ENCODE results near the gene MLC1. TPM values are rescaled to one million over a fixed set of nuclear protein-coding genes. Genes with fewer than 3 reads are reported as not detected.

MLC1 gene
- total RNA-seq, 1 donor from 2014 or later: 0.32 TPM

DNA sequence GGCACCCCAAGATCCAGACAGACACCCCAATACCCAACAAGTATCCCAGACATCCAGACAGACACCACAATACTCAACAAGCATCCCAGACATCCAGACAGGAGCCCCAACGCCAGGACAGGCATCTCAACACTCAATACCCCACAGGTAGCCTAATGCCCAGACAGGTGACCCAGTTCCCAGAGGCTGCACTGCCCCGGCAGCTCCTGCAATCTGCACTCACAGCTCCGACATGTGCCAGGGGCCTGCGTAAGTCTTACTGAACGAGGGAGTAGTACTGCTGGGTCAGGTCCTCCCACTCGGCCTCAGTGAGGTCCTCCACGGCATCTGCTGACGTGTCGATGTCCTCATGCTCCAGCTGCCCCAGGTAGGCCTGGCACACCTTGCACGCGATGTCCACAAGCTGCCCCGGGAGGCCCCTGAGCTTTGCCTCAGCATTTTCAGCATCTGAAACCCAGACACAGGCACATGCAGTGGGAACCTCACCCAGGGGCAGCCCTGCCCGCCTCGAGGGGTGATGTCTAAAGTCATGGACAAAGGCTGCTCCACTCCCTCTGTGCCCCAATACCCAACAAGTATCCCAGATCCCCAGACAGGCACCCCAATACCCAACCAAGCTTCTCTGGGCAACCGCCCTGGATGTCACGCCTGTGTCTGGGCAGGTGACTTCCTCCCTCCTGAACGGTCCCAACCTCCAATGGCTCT lies 43.7 kb downstream of the MLC1 start:
- Histone ChIP-seq H3K27me3 (no peaks in the 10 kb centered on the region), H3K9me3 (peaks cover 0 to 6% of the 10 kb centered on the region in 2 donors), H3K27ac (no peak overlapping the region), H3K4me3 (no peak overlapping the region), H3K36me3 (no peaks in the 10 kb centered on the region), H3K4me1 (no peaks in the 10 kb centered on the region)
- DNase-seq (ENCODE audit: low spot score in 2 of 2): no peak
- intact Hi-C loops (cut with DNase I): no loop called here
- TF ChIP-seq, protein P1, sequence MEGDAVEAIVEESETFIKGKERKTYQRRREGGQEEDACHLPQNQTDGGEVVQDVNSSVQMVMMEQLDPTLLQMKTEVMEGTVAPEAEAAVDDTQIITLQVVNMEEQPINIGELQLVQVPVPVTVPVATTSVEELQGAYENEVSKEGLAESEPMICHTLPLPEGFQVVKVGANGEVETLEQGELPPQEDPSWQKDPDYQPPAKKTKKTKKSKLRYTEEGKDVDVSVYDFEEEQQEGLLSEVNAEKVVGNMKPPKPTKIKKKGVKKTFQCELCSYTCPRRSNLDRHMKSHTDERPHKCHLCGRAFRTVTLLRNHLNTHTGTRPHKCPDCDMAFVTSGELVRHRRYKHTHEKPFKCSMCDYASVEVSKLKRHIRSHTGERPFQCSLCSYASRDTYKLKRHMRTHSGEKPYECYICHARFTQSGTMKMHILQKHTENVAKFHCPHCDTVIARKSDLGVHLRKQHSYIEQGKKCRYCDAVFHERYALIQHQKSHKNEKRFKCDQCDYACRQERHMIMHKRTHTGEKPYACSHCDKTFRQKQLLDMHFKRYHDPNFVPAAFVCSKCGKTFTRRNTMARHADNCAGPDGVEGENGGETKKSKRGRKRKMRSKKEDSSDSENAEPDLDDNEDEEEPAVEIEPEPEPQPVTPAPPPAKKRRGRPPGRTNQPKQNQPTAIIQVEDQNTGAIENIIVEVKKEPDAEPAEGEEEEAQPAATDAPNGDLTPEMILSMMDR (IDR thresholded peaks at IDR 0.05): no peak

DNA sequence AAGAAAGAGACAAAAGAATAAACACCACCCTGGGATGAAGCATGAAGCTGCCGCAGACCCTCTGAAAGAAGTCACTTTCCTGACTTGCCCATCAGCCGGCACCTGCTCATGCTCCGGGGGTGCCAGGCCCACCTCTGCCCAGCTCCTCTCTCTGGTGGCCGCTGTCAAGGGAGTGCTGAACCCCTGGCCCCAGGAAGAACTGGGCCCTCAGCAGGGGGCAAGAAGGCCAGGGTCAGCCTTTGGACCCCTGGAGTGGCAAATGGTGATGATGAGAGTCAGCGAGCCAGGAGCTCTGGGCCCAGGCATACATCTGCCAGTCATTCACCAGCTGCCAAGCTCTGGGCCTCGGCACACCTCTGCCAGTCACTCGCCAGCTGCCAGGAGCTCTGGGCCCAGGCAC lies 44.5 kb downstream of the MLC1 start:
- Histone ChIP-seq H3K4me3 (no peak overlapping the region), H3K27ac (no peak overlapping the region), H3K36me3 (no peaks in the 10 kb centered on the region), H3K9me3 (peaks cover 0 to 6% of the 10 kb centered on the region in 2 donors), H3K27me3 (no peaks in the 10 kb centered on the region), H3K4me1 (no peaks in the 10 kb centered on the region)
- no peak for DNase-seq (ENCODE audit: low spot score in 2 of 2)
- intact Hi-C loops (cut with DNase I): no loop called here
- TF ChIP-seq, protein P1 (IDR thresholded peaks at IDR 0.05): no peak

DNA sequence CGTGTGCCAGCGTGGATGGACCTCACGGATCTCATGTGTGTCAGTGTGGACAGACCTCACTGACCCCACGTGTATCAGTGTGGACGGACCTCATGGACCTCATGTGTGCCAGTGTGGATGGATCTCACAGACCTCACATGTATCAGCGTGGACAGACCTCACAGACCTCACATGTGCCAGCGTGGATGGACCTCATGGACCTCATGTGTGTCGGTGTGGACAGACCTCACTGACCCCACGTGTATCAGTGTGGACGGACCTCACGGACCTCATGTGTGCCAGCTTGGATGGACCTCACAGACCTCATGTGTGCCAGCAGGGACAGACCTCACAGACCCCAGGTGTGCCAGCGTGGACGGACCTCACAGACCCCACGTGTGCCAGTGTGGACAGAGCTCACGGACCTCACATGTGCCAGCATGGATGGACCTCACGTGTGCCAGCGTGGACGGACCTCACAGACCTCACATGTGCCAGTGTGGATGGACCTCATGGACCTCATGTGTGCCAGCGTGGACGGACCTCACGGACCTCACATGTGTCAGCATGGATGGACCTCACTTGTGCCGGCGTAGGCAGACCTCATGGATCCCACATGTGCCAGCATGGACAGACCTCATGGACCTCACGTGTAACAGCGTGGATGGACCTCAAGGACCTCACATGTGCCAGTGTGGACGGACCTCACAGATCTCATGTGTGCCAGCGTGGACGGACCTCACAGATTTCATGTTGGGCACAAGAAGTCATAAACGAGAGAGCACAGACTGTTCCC lies 45.4 kb downstream of the MLC1 start:
- Histone ChIP-seq H3K27ac (no peak overlapping the region), H3K27me3 (no peaks in the 10 kb centered on the region), H3K4me1 (no peaks in the 10 kb centered on the region), H3K4me3 (no peak overlapping the region), H3K36me3 (no peaks in the 10 kb centered on the region), H3K9me3 (peaks cover 0 to 6% of the 10 kb centered on the region in 2 donors)
- intact Hi-C loops (cut with DNase I): no loop called here
- no peak for DNase-seq (ENCODE audit: low spot score in 2 of 2)
- TF ChIP-seq, protein P1 (IDR thresholded peaks at IDR 0.05): no peak

DNA sequence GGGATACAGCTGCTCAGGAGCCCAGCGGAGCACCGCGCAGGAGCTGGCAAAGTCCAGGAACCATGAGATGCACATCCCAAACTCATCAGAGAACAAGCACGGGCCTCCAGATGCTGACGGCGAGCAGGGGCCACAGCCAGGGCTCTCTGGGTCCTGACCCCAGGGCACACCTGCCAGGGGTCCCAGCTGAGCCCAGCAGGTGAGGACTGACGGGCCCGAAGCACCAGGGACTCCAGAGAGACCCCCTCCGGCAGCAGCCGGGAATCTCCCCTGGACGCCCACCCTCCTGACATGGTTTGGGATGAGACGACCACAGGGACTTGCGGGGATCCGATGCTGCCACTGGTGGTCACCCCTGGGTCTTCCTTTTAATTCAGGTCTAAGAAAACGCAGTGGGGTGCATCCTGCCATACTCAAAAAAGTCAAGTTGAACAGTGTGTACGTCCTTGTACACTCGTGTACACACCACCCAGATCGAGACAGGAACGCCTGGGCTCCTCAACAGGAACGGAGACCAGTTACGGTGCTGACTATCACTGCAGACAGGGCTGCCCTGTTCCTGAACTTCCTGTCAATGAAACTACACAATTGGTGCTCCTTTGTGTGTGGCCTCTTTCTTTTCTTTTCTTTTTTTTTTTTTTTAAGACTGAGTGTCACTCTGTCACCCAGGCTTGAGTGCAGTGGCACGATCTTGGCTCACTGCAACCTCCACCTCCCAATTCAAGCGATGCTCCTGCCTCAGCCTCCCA lies 49.1 kb downstream of the MLC1 start:
- no peak overlapping the region for H3K27ac ChIP-seq
- intact Hi-C loops (cut with DNase I): no loop called here
- H3K36me3 ChIP-seq: no peaks in the 10 kb centered on the region
- no peaks in the 10 kb centered on the region for H3K4me1 ChIP-seq
- DNase-seq (ENCODE audit: low spot score in 2 of 2): no peak
- H3K9me3 ChIP-seq: peaks cover 0 to 6% of the 10 kb centered on the region in 2 donors
- TF ChIP-seq, protein P1 (IDR thresholded peaks at IDR 0.05): no peak
- no peak overlapping the region for H3K4me3 ChIP-seq
- H3K27me3 ChIP-seq: no peaks in the 10 kb centered on the region

DNA sequence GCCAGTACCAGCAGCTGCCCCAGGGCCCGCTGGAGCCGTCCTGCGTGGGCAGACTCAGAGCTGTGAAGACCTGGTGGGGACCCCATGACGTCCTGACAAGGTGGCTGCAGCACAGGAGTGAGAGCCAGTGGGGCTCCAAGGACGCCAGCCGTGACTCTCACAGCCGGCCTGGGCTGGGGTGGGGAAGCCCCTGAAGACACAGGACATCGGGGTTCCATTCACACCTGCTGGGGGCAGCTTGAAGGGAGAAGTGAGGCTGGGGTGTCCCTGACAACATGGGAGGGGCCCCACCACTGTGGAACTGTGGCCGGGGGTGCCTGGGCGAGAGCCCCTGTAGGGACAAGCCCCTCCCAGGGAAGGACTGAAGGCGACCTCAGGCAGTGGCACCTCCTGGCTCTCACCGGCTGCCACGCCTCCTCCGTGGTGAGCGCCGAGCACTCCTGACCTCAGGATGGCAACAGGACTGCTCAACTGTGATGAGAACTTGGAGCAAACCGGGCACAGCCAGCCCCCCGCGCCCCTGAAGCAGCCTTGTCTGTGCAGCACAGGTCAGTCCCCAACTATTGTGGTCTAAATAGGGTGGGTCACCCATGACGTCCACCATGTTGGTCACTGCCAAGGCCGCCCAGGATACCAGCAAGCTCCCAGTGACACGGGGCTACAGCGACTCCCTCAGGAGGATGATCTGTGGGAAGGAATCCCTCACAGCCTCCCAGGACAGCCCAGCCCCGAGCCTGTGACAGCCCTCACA lies 49.9 kb downstream of the MLC1 start:
- Histone ChIP-seq H3K36me3 (no peaks in the 10 kb centered on the region), H3K9me3 (peaks cover 0 to 6% of the 10 kb centered on the region in 2 donors), H3K4me1 (no peaks in the 10 kb centered on the region), H3K27me3 (no peaks in the 10 kb centered on the region), H3K27ac (no peak overlapping the region), H3K4me3 (no peak overlapping the region)
- TF ChIP-seq, protein P1 (IDR thresholded peaks at IDR 0.05): no peak
- intact Hi-C loops (cut with DNase I): no loop called here
- DNase-seq (ENCODE audit: low spot score in 2 of 2): no peak
